Activated T-cell treated with anti-CD3 and anti-CD28 coated beads for 1 hour (primary cell): ENCODE data around the gene IL1RAPL1.

ENCODE experiments used
- DNase-seq: peaks from one replicate; pipeline ENCODE4 v3.0.0-alpha.2; 2020; ENCODE audit warnings: low read depth

Gene IL1RAPL1

DNA sequence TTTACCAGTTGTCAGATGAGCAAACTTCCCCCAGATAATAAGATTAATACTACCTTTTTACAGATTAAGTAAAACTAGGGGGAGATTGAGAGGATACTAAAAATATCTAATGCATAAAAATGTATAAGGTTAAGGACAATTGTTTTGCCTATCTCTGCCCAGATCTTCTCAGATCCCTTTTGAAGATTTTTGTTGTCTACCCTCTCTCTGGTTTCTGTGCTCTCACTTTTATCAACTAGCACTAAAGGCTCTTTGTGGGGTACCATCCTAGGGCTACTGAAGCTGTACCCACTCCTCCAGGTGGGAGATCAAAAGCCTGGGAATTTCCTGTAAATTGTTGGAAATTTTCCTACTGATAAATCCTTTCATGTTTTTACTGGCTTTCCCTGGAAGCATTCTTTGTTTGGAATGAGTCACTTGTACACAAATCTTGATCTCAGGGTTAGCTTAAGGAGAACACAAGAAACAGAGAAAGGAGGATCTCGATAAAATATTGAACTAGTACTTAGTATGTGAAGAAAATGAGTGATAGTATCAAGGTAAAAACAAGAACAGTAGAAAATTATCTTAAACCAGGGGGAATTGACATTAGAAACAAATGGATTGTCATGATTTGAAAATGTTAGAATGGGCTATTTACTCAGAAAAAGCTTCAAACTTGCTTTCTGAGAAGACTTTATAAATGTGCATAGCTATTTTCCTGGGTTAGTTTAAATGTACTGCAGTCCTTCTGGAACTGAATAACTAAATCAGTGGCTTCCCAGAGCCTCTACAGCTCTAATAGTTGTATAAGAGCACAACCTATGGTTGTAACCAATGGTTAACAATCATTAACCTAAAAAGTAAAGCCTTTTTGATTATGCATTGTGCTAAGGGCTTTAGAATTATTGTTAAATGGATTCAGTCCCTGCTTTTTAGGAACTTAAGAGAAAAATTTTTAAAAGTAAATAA is 948.2 kb downstream of the IL1RAPL1 start:
- no peak for DNase-seq

DNA sequence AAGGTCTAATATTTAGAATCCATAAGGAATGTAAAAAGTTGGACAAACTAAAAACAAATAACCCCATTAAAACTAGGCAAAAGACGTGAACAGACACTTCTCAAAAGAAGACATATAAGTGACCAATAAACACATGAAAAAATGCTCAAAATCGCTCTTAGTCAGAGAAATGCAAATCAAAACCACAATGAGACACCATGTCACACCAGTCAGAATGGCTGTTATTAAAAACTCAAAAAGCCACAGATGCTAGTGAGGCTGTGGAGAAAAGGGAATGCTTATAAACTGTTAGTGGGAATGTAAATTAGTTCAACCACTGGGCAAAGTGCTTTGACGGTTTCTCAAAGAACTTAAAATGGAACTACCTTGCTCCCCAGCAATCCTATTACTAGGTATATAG is 953.8 kb downstream of the IL1RAPL1 start:
- DNase-seq, result no peak

DNA sequence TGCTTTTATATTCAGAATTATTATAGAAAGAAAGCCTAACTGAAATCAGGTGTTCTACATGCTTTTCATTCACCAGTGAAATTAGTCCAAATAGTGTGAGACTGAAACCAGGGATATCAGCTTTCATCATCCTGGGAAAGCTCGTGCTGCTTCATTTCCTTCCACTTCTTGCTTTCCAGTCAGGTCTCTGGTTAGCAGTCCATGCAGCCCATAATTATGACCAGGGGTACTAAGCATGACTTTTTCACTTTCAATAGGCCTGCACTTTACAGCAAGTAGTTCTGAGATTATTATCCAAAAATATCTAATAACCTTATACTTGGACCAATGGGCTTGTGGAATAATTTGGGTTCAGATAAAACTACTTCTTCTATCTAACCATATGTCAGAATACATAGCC is 954.9 kb downstream of the IL1RAPL1 start:
- DNase-seq, result no peak

- no peak for DNase-seq
These were observed 958.6 kb downstream of the IL1RAPL1 start for GRCh38 chrX:29545878-29546277.

- no peak for DNase-seq
These were observed 960.6 kb downstream of the IL1RAPL1 start for GRCh38 chrX:29547877-29548276.

DNA sequence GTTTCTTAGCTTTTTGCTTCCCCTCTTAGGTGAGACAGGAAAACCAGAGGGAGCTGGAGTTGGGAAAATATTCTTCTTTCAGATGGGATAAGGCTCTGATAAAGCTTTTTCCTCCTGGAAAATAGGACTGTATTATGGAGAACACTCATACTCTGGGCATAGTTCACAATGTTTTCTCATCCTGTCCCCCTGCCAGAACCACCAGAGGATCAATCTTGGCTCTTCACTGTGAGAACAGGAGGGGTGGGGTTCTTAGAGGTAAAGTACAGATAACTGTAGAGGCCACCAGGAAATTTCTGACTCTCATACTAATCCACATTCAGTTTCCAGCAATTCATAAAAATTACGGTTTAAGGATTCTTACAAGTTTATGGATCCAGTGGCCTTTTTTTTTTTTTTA is 966.3 kb downstream of the IL1RAPL1 start:
- no peak for DNase-seq

DNA sequence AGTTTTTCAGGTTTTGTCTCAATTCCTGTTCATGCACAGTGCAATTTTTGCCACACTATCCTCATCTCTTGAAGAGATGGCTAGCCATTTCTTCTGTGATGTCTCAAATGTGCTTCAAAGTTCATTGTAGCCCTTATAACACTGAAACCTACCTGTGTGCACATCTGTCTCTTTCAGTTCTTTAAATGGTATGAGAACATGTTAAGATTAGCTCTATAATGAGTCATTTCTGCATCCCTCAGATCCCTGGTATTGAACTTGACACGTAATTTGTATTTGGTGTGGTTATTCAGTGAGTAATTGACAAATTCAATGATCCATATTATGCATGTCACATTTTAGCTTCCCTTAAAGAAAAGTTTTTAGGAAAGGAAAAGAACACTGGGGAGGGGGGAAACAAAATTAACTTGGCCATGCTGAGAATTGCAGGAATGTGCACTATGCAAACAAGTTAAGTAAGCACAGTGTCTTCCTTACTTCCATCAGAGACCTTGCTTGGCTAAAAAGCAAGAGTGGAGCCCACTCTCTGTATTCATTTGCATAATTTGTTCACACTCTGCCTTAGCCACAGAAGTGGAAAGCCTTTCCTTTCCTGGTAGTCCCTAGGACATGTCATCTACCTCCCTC is 968.3 kb downstream of the IL1RAPL1 start:
- no peak for DNase-seq

DNA sequence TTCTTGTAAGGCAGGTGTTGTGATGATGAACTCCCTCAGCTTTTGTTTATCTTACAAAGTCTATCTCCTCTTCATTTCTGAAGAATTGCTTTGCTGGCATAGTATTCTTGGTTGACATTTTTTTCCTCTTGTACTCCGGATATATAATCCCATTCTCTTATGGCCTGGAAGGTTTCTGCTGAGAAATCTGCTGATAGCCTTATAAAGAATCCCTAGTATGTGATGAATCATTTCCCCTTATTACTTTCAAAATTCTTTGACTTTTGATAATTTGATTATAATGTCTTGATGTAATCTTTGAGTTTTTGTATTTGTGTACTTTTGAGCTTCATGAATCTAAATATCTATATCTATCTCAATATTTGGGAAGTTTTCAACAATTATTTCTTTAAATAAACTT is 972.8 kb downstream of the IL1RAPL1 start:
- no peak for DNase-seq

DNA sequence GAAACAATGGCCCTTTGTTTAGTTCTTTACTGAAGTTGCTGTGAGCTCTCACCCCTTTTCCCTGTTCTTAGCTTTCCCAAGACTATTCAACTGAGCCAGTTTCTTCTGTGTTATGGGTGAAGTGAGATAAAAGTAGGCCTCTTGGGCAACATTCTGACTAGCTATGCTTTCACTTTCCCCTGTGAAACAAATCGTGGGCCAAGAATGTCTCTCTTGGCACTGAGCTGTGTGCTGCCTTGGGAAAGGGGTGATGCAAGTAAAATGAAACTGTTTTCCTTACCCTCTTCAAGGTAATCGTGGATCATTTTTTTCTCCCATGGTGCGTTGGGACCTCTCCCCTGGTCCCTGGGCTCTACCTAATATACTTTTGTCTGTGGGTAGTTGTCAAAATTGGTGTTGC is 974.2 kb downstream of the IL1RAPL1 start:
- DNase-seq, result no peak

GRCh38 chrX:29580560-29580959 is 993.3 kb downstream of the IL1RAPL1 start:
- no peak for DNase-seq

DNA sequence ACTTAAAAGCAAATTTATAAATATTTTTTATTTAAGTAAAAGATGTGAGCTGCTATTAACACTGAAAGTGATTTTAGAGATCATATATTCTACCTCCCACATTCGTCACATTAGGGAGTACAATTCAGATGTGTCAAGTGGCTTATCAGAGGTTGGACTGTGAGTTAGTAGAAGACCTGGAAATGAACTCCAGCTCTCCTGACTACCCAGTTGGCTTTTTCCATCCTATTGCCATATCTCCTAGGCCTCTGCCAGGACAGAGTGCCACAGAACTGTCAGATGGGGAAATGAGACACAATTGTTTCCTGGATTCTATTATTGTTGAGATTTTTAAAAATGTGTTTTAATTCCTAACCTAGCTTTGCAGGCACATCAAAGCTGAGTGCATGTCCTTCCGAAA is 994.0 kb downstream of the IL1RAPL1 start:
- no peak for DNase-seq

- DNase-seq, result no peak
These were observed 999.9 kb downstream of the IL1RAPL1 start for GRCh38 chrX:29587107-29587506.

- DNase-seq, result no peak
These were observed 1003.7 kb downstream of the IL1RAPL1 start for GRCh38 chrX:29590921-29591320.

DNA sequence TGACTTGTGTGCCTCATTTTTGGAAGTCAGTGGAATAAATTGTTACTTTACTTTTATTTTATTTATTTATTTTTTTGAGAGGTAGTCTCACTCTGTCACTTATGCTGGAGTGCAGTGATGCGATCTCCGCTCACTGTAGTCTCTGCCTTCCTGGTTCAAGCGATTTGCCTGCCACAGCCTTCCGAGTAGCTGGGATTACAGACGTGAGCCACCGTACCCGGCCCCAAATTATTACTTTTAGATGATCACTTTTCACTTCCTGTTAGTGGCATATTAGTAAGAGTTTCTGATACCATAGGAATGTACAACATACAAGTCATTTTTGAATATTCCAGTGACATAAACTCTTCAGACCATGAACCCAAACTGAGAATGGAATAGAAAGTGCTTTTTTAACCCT is 1017.1 kb downstream of the IL1RAPL1 start:
- DNase-seq, result no peak

GRCh38 chrX:29617276-29617675 is 1030.0 kb downstream of the IL1RAPL1 start:
- DNase-seq, result no peak

DNA sequence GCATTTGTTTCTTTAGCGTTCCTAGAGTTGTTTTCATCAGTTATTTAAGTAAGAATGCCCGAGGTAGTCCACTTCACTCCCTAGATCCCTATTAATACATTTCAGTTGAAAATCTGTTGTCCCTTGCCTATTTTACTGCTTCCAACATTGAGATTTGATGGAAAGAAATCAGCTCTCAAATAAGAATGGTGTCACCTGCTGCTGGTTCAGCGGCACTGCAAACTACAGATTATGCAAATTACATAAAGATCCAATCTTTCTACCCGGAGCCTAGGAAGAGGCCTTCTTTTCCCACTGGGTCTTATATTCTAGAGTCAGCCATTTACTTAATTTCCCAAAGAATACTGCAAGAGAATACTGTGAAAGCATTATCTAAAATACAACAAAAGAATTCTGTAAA is 1030.5 kb downstream of the IL1RAPL1 start:
- no peak for DNase-seq

GRCh38 chrX:29627833-29628232 is 1040.6 kb downstream of the IL1RAPL1 start:
- DNase-seq, result no peak

- no peak for DNase-seq
These were observed 1047.3 kb downstream of the IL1RAPL1 start for GRCh38 chrX:29634516-29634915.

- DNase-seq, result no peak
These were observed 1049.1 kb downstream of the IL1RAPL1 start for GRCh38 chrX:29636331-29636730.

DNA sequence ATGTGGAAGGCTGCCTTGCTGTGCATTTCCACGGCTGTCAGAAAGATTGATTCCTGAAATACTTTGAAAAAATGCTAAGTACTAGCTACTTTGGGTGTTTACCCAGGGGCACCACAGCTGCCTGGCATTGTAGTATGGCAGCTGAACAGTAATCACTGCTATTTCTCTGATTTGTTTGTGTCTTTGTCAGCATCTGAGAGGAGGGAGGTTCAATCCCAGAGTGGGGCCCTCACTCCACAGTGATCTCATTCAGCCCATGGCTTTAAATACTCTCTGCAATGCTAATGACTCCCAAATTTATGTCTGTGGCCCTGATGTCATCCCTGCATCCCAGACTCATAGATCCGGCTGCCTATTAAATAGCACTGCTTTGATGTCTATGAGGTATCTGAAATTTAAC is 1052.9 kb downstream of the IL1RAPL1 start:
- DNase-seq, result no peak

DNA sequence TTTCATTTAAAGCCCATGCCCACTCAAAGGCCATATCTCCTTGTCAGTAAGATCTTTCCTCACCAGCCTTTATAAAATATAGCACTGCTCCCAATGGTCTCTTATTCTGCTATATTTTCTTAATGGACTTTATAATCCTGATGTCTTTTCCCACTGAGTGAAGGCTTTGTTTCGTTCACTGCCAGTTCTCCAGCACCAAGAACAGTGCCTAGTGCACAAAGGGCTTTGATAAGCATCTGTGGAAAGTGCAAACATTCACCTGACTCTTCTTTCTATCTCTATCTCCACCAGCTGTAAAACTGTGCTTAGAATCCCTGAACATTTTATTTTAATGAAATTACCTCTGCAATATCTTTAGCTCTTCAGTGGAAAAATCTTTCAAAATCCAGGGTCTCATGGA is 1054.2 kb downstream of the IL1RAPL1 start:
- no peak for DNase-seq

DNA sequence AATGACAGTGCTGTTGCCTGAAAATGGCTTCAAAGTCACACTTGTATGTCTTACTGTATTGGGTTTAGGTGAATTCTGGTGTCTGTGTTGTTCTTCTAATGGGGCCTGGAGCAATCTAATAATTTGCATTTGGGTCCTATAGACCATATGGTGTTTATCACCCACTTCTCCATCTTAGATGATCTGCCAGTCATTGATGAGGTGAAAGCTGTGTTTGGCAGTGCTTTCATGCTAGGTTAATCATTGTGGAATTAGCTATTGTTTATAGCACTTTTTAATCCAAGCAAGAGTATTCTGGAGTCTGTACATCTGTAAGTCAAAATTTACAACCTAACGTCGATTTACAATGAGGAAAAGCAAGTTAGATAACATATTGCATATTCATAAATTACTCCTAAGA is 1055.9 kb downstream of the IL1RAPL1 start:
- no peak for DNase-seq

DNA sequence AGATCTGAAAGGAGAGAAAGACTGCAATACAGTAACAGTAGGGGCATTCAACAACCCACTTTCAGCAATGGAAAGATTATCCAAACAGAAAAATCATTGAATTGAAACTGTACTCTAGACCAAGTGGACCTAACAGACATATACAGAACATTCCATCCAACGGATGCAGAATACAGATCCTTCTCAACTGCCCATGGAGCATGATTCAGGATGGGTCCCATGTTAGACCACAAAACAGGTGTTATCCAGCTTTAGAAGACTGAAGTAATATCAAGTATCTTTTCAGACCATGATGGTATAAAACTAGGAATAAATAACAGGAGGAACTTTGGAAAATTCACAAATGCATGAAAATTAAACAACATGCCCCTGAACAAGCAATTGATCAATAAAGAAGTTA is 1060.9 kb downstream of the IL1RAPL1 start:
- no peak for DNase-seq

DNA sequence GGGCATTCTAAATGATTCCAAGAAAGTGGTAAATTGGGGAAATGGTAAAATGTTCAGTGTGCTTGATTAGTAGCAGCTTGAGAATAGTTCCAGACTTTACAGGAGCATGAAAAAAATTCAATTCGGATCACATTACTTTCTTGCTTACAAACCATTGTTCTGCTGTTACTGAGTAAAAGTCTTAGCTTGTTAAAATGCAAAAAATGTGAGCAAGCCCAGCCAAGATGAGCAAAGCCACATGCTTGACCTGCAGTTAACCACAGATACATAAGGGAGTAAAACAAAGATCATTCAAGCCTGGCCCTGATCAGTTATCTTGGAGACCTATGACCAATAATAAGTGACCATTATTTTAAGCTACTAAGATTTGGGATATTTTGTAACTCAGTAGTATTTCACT is 1065.2 kb downstream of the IL1RAPL1 start:
- no peak for DNase-seq
